ENCODE data around the gene CHURC1. TPM values are rescaled to one million over a fixed set of nuclear protein-coding genes. Genes with fewer than 3 reads are reported as not detected.
A peak's percentile ranks its signal among the peaks of the same experiment; 100 is the strongest.

Gene CHURC1
- total RNA-seq: 38.6 TPM

DNA sequence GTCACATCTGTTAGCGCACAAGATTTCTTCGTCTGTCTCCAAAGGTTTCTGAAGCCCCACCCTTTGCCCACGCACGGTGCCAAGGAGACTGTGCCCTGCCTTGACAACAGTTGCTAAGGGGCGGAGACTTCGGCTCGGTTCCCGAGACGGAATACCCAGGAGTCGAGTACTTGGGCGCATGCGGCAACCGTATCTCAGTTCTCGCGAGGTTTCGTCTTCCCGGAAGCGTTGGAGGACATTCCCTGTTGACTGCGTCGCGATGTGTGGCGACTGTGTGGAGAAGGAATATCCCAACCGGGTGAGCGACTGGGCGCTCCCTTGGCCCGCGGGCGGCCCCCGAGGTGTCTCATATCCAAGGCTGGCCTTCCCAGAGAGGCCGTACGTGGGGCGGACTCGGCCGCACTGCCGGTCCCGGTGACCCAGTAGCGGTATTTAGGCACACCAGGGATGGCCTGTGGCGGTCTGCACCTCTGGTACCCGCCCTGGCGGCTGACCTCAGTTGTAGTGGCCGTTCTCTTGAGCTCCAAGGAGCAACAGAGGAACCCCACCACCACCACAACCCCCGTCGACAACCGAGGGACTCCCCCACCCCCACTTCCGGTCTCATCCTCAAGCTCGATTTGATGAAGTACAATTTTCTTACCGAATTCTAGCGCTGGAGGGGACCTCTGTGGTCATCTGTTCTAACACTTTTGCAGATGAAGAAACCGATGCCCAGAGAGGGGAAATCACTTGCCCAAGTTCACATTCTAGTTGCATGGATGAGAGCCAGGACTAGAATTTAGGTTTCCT lies at the start of gene CHURC1:
Gene CHURC1, plus strand, starts transcription at position 219 of the 792 bp plus-strand sequence. Its CDS starts 41 bp downstream, at position 260.
- ATAC-seq: peak; percentile 100

DNA sequence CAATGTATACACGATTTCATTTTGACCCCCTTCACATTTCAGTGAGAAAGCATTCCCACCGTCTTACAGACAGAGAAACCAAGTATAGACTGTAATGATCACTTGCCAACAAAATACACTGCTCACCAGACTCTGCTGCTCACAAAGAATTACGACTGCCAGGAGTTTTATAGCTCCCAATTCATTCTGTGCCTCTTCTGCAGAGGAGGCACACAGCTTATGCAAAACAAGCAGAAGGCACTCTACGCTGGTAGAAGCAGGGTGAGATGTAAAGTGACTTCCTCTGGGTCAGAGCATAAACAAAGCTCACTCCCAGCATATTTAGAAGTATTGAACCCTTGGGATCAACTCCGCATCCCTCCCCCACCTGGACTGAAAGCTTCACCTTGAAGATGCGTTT lies 49.1 kb upstream of the CHURC1 start:
- ATAC-seq: no peak

DNA sequence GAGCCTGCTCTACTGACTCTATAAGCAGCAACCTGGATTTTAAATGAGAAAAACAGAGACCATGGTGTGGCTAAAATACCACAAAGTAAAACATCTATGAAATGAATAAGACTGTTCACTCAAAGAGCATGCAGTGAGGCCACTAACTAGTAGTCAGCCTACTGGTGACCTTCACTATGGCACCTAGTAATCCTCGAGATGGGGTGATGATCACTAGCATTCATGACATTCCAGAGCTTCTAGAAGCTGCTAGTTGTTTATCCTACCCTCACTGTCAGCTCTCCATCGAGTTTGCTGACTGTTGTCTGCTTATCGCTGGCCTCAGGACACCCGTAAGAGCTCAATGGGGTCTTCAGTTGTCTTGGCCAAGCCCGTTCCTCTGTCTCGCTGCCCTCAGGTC lies 48.3 kb upstream of the CHURC1 start:
- no peak for ATAC-seq

DNA sequence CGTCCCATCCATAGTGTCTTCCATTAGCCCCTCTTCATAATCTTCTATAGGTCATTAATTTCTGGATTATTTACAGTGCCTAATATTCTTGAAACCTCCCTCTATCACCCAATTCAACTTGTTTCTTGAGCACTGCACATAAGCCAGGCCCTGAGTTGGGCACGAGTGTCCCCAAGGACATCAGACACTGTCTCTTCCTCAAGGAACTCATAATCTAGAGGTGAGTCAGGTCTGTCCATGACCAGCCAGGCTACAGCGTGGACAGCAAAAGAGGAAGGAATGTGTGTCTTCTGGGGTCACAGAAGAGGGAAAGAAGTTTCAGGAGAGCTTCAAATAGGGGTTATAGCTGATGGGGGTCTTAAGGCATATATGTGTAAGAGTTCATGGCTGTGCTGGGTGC lies 47.1 kb upstream of the CHURC1 start:
- ATAC-seq: no peak

DNA sequence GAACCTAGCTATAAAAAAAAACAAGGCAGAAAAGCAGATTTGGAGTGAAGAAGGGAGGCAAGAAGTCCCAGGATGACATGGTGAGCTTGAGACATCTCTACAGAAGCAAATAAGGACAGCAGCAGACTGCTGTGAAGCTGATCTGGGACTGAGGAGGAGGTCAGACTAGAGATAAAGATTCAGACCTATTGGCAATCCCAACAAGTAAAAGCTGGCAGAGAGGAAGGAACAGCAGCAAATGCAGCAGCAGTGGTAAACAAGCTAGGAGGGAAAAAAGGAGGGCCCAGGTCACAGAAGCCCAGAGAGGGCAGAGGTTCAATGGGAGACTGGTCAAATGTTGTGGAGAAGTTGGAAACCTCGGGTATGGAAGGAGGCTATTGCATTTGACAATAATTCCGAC lies 45.9 kb upstream of the CHURC1 start:
- no peak for ATAC-seq

DNA sequence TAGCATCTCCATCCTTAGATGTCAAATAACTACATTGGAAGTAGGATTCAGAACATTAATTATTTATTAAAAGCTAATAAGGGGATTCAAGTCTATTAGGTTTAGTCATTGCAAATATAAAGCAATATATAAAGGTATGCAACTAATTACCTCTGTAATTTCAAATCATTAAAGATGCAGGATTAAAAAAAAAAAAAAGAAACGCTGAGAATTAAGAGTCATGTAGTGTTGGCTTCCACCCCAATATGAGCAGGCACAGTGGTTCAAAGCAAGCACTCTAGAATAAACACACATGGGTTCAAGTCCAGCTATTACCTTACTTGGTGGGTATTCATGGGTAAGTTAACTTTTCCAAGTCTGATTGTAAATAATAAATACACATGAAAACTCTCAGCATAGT lies 45.4 kb upstream of the CHURC1 start:
- no peak for ATAC-seq

DNA sequence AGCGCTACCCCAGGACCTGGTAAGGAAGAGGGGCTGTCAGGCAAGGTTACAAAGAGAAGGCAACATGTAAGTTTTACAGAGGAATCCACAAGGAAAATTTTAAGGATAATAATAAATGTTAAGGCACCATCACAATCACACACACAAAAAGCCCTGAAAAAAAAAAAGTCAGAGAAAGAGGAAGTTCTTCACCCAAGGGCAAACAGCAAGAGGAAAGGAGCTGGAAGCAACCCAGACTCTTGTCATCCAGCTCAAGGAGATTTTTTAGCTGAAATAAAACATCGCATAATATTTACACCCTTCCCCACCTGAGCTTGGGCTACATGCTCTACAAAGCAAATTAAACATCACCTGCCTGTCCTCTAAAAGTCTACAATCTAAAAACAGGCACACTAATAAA lies 44.1 kb upstream of the CHURC1 start:
- ATAC-seq: no peak

DNA sequence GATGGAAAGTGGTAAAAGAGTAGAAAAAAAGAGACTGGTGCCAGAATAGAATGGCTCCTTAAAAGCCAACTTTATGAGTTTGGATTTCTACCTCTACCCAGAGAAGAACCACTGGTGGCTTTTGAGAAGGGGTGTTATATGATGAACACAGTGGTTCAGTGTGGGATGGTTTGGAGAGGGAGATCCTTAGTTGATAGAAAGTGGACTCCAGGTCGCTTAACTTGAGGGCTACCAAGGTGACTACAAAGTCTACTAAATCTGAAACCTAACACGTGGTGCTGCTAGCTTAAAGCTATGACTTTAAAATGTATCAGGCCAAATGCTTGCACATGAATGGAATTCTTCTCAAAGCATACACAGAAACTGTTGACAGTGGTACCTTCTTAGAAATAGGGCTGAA lies 42.9 kb upstream of the CHURC1 start:
- ATAC-seq: no peak

DNA sequence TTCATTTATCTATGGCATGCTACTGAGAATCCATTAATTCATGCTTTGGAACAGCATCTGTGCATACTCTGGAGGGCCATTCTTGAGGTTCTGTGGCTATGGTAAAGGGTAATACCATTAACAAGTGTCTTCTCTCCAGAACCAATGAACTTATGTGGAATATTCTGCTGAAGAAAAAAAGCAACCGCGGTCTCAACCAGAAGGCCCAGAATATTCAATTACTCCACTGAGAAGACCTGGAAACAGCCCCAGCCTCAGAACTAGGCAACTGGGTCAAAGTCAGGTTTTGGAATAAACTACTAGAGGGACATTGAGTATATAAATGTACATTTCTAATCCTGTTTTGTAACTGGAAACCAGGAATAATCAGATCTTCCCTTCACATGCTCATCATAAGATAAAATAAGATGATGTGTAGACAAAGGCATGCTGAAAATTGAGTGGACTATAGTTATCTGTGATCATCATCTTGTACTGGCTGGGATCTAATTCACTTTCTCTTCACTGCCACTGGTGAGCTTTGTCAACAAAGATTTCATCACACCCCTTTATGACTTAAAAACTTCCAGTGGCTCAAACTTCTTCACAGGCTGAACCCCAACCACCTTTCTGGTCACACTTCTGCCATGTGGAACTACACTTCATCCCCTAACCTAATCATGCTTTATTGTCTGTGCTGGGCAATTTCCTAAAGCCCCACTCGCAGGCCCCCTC lies 40.6 kb upstream of the CHURC1 start:
- no peak for ATAC-seq

DNA sequence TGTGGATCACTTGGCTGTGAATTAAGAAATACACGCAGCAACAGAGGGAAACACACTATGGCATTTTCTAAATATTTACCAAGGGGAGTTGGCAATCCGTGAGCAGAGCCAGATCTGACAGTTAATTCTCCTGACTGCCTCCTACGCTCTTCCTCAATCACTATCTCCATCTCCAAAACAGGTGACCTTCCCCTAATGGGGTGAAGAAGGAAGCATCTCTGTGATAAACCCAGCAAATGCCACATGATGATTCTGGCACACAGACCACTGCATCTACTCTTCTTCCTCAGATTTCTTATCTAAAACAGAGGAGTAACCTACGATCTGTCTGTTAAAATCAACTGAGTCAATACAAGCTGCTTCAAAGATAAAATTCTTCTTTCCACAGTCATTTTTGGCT lies 38.9 kb upstream of the CHURC1 start:
- ATAC-seq: no peak

DNA sequence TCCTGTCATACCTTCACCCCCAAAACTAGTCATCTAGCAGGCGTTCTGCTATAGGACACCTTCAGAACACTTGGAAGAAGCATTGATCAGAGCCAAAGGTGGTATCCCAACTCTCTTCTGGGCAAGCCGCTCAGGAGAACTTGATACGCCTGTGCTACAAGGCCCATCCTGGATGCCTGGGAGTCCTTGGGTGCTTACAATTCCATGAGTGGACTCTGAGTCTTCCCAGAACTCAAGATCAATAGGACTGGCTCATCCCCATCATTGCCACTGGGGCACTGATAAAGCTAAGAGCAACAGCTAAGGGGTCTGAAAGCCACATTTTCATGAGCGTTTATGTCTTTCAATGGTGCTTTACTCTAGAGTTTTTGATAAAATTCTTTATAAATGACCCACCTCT lies 36.4 kb upstream of the CHURC1 start:
- no peak for ATAC-seq

DNA sequence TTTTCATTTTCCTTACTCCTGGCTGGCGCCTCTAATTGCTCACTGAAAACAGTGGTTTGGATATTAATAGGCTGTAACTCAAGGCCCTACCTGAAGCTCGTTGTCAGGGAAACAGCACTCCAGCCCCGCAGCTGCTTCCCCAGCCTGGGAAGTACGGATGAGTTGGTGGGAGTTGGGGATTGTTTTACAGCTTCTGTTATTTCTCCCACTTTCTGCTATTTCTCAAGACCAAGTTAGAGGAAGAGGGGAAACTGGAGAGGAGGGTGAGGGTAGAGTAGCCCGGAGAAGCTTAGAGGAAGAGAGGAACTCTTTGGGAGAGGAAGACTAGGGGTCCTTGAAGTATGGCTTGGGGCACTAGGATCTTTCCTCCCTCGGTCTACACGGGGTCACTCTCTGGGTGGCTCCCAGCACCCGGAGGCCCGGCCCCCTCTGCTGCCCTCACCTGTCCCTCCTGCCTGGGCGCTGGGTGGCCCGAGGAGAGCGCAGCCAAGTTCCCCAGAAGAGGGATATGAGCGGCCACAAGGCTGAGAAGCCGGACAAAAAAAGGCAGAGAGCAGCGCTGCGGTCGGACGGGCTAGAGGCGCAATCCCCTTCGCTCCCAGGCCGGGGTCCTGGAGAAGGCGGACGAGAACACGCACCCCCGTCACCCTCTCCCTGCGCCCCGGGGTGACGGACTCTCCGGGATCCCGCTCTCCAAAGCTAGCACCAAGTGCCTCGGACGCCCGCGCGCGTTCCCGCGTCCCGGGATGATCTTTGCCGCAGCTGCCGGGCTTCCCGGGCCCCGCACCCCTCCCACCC lies 35.2 kb upstream of the CHURC1 start:
- ATAC-seq: peak; percentile 13

DNA sequence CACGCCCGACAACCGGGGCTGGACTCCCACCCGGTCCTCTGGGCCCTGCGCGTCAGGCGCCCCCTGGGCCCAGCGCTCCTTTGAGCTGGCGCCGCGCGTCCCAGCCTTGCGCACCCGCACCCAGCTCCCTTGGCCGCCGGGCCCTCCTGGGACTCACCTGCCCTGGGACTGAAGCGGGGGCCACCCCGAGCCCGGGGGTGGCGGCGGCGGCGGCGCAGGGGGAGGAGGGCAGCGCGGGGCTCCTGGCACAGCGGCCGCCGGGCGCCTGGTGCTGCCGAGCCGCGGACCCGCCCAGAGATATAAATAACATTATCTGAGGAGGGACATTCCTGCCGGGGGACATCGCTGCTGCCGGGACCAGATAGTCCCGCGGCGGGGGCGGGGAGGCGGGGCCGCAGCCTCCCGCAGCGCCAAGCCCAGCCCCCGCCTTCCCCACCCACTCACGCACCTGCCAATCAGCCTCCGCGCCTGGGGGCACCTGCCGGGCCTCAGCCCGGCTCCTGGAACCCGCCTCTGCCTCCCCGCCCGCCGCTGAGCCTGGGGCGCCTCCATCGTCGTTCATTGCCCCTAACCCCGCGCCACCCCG lies 34.5 kb upstream of the CHURC1 start, which contains the start of gene SPTB:
Gene SPTB, minus strand, starts transcription at position 273 of the 586 bp plus-strand sequence. CDS start 56,813 bp downstream, outside the sequence.
- ATAC-seq: peak; percentile 53

DNA sequence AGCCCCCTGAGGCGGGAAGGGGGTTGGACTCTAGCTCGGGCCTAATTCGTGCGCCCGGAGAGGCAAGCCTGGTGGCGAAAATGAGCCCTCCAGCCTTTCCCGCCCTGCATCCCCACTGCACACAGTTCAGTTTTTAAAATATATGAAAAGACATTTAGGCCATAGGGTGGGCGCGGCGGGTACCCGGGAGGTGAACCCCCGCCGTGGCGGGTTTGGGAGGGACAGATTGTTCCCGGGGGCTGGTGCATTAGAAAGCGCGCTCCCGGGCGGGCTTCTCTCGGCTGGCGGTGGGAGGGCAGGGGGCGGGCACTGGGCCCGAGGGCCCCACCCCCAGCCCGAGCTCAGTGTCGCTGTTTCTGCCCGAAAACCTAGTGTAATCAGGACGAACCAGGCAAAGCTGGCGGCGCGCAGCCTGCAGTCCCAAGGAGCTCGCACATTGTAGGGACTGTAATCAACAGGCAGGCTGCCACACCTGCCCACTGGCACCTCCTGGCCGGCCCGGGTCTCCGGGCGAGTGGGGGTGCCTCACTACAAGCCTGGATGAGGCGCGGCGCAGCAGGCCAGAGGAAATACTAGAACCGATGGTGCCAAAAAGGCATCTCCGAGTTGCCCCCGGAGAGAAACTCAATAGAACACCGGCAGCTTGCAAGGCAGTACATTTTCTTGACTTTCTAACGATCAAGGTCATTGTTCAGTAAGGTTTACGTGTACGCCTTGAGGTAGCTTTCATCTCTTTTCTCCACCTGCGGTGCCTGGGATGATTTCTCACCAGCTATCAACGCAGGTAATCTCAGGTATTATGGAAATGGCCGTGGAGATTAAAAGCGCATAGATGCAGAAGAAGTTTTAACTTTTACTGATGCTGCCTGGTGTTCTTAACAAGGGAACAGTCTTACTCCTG lies 33.8 kb upstream of the CHURC1 start:
- peak; percentile 48 for ATAC-seq

DNA sequence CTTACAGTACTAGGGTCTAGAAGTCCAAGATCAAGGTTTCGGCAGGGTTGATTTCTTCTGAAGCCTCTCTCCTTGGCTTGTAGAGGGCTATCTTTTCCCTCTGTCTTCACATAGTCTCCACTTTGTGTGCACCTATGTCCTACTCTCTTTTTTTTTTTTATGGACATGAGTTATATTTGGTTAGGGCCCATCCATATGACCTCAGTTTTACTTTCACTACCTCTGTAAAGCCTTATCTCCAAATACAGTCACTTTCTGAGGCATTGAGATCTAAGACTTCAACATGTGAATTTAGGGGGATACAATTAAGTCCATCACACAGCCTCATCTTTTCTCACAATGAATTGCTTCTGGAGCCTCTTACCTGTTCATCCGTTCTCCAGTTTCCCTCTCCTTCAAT lies 28.7 kb upstream of the CHURC1 start:
- ATAC-seq: no peak

DNA sequence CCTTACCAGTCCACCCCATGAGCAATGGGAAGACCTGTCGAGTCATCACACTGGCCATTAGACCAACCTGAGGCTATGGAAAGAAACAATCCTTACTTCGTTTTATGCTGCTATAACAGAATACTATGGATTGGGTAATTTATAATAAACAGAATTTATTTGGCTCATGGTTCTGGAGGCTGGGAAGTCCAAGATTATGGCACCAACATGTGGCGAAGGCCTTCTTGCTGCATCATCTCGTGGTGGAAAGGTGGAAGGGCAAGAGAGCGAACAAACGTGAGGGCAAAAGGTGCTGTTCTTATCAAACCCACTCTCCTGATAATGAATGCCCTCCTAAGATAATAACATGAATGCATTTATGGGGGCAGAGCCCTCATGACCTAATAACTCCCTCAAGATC lies 24.9 kb upstream of the CHURC1 start:
- no peak for ATAC-seq

DNA sequence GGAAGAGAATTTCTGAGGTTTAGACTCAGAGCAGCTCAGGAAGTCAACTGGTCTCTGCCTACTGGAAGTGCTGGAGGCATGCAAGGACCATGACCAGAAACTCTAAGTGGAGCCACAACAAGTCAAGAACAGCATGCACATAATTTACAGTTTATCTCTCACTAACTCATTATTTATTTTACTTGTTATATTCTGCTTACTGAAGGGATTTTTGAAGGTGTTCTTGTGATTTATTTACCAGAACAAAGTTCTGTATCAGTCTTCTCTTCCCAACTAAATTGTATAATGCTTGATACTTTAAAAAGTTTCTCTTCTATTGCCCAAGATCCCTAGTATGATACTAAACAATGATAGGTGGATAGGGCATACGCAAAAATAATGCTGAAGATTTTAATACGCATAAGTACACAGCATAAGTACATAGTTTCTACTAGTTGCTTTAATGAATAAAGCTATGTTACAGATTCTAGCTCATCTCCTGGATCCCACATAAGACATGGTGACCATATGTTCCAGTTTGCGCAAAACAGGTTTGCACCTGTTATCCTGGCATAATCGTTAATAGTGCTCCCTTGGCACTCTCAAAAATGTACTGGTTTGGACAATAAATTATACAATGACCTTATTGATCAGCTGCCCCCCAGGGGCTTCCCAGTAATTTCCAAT lies 22.9 kb upstream of the CHURC1 start:
- ATAC-seq: no peak

DNA sequence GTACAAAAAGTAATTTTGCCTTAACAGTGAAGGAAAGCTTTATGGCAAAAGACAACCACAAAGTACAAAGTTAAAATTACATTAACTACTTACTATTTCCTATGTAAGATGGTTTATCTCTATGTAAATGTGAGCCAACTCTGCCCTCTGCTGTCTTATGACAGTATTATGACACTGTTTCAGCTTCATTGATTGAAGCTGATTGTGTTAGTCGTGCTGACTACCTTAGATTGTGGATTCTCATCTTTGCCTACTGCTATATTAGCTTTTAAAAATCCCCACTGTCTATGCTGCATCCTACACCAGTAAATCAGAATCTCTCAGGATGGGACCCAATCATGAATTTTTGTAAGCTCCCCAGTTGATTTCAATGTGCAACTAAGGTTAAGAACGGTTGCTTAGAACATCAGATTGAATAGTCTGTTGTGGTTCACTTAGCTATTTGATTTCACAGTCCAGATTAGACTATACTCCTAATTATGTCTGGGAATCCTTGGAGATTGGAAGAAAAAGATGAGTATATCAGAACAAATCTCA lies 22.3 kb upstream of the CHURC1 start:
- ATAC-seq: peak; percentile 91

DNA sequence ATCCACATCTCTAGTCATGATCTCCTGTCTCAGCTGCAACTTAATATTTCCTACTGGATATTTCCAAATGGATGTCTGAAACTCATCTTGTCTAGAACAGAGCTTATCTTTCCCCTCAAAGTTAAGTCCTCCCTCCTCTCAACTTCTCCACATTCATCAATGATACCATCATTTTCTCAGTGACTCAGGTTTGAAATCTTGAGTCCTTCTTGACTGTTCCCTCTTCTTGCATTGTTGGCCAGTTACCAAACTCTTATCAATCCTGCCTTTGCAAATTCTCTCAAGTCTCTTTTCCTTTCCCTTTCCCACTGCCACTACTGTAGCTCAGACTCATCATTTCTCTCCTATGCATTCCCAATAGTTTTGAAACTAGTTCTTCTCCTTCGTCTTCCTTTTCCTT lies 14.3 kb upstream of the CHURC1 start:
- no peak for ATAC-seq

DNA sequence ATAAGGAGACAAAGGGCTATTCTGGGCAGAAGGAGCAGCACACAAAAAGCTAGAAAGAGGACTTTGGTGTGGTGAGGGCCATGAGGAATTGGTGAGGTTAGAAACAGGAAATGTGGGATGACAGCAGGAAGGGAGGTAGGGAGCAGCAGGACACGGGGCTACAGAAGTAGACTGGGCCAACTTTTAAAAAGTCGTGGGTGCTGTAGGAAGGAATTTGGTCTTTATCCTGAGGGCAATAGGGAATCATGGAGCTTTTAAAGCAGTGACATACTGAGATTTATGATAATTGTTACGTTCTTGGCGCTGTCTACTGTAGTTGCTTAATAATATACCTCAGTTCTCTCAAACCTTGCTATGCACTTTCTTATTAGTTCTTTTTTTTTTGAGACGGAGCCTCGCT lies 8.2 kb upstream of the CHURC1 start:
- ATAC-seq: no peak

Data from esophagus mucosa (tissue), 1 donor.